GM18498 (cell line): ENCODE measurements around the gene FMNL3.
A peak's percentile ranks its signal among the peaks of the same experiment; 100 is the strongest.

Source experiments
- ATAC-seq: cut with Tn5 transposase; IDR thresholded peaks from one replicate; pipeline ENCODE4 v1.9.1; 2021; ENCODE audit warnings: mild to moderate bottlenecking, moderate library complexity; ENCODE audit not compliant: unreplicated experiment

FMNL3 gene

DNA sequence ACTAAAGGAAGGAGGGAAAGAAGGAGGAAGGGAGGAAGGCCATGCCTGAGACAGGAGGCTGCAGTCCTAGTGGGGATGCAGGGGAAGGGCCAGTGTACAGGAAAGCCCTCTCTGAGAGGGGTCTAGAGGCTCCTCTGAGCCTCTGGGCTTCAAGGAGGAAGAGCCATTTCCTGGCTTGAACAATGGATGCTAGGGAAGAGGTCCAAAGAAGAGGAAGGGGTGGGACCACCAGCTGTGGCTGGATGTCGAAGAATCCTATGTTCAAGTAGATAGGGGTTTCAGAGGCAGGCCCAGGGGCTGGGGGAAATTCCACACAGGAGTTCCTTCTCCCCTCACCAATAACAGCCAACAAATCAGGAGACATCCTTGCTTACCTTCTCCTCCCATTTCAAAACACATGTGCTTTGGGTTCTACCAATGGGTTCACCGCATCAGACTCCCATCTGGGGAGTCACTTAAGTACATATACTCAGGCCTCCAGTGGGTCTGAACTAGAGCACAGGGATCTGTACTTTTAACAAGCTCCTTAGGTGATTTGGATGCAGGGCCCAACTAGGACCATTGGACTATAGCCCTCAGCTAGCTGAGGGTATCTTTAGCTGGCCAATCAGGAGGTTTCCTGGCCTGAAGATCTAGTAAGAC, 51.5 kb downstream of the FMNL3 start:
- no peak for ATAC-seq

GRCh38 chr12:49654715-49655114, 52.5 kb downstream of the FMNL3 start:
- no peak for ATAC-seq

DNA sequence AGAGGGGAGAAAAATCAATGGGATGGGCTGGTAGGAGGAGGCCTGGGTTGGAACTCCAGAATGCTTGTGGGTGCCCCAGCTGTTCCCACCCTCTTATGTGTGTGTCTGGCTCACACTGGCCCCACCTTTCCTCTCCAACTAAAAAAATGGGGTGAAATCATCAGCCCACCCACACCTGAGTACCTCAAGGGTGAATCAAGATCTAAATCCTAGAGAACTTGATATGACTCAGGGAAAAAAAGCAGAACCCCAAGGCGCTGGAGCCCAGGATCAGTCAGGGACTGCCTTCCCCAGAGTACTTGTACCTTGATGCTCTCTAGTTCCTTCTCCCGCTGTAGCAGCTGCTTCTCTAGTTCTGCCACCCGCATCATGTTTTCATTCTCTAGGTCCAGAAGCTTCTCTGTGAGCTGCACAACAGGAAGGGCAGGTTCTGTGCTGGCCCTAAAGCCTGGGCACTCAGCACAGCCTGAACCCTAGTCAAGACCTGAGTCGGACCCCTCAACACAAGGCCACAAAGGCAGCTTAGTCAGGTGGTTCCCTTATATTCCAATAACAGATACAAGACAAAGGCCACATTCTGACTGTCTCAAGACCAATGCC, 54.2 kb downstream of the FMNL3 start:
- no peak for ATAC-seq

DNA sequence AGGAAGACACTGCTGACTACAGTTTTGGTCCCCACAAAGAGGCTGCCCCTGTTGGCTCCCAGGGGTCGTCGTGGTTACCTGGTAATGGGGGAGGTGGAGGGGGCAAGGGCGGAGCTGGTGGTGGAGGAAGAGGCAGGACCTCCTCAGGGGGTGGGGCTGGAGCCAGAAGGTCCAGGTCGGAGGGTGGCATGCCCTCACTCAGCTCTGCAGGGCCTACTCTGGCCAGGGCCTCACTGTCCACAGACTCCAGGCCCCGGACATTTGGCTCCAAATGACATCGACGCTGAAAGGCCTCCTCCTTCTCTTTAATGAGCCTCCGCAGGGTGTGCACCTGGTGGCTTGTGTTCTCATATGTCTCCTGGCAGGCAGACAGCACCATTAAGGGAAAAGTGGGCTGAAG, 55.4 kb downstream of the FMNL3 start:
- no peak for ATAC-seq

DNA sequence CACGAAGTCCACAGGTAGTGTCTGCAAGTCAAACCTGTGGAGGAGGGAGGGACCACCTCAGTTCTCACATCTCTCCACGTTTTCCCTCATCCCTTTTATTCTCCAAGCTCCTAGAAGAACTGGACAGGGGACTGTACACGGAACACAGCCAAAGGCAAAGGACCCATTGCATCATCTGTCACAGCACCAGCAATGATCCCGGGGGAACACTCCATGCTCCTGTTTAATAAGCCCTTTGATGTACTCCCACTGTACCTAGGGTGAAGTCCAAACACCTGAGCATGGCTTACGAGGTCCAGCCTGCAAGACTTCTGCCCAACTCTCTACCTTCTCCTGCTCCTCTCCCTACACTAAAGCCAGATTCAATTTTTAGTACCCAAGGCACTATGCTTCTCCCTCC, 57.3 kb downstream of the FMNL3 start:
- ATAC-seq = no peak

DNA sequence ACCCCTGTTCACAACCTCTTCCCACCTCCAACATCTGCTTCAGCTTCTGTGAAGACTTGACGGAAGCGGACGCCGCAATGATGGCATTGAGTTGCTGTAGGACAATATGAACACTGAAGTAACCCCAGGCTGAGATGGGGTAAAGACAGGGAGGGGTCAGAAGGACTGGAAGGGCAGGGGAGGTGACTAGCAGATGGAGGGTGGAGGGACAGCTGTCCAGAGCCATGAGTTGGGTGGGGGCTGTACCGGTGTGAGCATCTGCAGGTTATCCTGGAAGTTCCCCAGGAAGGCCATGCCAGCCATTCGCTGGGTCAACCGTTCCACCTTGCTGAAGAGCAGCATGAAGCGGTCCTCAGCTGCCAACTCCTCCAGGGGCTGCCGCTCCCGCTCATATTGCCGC, 57.8 kb downstream of the FMNL3 start:
- ATAC-seq = no peak

DNA sequence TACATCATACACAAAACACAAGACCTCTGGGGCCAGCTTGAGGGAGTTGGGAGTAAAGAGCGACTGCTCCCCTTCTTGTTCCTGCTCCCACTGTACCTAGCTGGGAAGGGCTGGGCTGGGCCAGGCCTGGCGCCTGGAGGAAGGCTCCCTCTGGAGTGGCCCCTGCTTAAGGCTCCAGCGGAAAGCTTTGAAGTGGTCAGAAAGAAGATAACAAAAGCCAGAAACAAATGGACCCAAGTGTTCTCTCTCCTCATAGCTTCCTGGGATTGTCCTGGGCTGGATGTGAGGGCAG, 58.5 kb downstream of the FMNL3 start:
- ATAC-seq = no peak

GRCh38 chr12:49647827-49648711, 59.1 kb downstream of the FMNL3 start:
- no peak for ATAC-seq

DNA sequence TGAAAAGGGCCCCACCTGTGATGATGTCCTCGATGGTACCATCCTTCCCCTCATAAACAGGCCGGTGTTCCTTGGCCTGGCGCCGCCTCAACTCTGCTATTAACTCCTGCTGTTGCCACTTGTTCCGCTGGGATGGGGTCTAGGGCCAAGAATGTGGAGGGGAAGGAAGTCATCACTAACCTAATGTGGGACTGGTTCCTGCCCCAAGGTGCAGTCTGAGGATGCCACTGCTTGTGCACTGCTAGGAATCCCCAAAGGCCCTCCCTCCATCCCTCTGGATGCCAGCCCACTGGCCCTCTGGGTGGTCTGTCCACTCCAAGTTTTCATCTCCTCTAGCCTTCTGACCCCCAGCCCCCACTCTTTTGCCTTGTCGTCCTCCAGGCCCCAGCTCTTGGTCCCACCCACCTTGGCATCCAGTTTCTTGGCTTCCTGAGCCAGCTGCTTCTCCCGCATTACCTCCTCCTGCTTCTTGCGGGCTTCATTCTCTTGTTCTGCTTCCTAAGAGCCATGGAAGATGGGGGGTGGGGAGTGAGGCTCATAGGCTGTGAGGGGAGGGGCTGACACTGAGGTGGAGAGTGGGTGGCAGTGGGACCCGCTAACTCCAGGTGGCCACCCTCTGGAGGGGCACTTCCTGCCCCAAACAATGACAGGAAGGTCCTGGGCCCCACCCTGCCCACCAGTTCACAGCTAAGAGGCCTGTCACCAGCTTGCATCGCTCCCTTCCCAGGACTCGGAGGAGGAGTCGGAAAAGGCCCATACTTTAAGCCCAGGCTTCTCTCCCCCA, 60.1 kb downstream of the FMNL3 start:
- ATAC-seq = no peak

DNA sequence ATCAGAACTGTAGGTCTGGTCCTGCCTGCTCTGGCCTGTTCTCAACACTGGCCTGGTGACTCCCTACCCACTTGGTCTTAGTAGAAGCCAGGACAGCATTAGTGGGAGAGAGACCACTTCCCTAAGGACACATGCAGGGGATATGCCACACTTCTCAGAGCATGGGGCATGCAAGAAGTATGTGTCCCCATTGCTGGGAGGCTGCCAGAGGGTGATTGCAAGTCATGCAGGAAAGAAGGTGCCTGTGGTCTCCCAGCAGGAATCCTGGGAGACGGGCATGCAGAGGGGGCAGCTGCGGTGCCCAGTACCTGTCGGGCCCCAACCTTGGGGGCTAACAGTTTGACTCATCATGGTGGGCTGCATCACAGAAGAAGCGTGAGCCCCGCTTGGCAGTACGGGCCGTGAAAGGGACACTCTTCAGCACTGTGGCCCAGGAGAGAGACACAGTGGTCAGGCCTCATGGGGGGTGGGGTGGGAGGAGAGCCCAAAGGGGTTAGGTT, 60.8 kb downstream of the FMNL3 start:
- ATAC-seq = no peak

DNA sequence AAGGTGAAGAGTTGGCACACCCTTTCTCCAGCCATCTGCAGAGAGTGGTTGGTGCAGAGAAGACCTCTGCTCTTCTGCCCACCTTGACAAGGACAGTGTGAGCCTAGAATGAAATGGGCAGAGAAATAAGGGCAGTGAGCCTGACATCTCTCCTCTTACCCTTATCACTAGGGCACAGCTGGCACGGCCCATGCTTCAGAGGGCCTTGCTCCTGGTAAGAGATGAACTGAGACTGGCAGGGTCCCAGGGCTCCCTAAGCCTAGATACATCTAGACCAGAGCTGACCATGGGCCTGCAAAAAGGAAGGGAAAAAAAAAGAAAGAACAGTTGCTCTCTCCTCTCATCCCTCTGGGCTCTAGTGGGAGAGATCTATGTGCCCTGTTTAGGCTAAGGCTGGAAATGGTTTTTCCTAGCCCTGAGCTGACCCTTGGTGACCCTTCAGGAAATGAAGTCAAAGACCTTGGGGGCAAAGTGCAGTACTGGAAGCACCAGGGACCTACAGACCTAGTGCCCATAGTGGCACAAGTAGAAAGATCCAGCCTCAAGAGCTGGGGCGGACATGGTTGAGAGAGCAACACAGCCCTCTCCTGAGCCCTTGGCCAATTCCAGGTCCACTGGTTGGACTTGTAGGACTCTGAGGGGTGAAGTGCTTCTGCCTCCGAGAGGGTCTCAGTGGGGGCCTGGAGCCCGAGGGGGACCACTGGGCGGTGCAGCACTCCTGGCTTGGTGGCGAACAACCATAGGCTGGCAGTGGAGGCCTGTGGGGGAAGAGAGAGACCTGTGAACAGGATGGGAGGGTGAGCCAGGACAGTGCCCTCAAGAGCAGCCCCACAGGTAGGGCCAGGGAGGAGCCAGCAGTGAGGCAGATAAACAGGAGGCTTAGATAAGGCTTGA, 61.8 kb downstream of the FMNL3 start:
- ATAC-seq = no peak

GRCh38 chr12:49644620-49644994, 62.6 kb downstream of the FMNL3 start:
- peak; percentile 50 for ATAC-seq

DNA sequence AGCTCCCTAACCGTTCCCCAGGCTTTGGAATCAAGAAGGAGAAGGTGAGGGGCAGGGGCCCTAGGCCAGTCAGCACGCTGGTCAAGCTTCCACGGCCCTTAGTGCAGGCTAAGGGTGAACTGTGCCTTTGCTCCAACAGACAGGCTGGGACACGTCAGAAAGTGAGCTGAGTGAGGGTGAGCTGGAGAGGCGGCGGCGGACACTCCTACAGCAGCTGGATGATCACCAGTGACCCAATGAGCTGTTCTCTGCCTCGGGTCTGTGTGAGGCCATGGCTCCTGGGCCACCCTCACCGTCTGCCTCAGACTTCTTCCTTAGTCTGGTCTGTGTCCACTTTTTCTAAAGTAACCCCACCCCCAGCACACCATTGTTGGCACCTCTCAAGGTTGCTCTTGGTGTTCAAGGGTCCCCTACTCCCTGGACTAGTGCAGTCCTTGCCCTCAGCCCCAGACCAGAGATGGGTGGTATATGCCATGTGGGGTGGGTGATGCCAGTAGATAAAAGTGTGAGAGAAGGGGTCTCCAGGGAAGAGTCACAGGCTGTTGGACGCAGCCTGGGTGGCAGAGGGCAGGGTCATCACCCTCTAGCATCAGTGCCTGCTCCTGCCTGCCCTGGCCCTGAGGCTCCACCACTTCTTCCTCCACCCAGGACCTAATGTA, 63.1 kb downstream of the FMNL3 start:
- no peak for ATAC-seq

GRCh38 chr12:49643135-49643534, 64.1 kb downstream of the FMNL3 start:
- no peak for ATAC-seq

DNA sequence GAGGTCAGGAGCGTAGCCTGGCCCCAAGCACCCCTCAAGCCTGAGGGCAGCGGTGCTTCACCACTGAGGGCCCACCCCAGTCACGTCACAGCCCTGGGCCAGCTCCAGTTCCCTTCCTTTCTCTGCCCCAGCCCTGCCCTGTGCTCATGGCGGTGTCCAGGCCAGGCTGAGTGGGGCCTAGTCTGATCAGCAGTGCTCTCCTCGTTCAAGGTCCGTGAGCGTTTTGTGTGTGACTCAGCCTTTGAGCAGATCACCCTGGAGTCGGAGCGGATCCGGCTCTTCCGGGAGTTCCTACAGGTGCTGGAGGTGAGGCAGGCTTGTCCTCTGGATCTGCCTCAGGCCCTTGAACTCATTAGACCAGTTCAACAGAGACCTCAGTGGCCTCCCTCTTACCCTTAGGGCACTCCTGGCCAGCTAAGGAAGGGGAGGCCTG, 64.8 kb downstream of the FMNL3 start:
- no peak for ATAC-seq

DNA sequence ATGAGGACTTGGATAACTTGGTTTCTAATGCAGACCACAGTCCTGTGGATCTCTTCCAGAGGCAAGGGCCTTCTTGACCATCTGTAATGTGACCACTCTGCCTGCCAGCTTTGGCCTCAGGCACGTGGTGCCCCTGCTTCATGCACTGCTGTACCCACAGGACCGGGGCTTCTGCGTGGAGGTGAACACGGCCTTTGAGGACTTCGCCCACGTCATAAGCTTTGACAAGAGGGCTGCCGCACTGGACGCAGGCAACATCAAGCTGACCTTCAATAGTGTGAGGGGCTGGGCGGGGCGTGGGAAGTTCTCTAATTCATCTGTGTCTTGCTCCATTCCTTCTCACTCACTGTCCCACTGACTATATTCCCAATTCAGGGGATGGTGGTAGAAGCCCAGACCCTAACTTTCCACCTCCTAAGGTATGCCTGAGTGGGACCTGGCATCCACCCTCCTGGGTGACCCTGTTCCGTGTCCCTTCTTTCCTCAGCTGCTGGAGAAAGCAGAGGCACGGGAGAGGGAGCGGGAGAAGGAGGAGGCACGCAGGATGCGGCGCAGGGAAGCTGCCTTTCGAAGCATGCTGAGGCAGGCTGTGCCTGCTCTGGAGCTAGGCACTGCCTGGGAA, 65.3 kb downstream of the FMNL3 start:
- ATAC-seq = no peak

DNA sequence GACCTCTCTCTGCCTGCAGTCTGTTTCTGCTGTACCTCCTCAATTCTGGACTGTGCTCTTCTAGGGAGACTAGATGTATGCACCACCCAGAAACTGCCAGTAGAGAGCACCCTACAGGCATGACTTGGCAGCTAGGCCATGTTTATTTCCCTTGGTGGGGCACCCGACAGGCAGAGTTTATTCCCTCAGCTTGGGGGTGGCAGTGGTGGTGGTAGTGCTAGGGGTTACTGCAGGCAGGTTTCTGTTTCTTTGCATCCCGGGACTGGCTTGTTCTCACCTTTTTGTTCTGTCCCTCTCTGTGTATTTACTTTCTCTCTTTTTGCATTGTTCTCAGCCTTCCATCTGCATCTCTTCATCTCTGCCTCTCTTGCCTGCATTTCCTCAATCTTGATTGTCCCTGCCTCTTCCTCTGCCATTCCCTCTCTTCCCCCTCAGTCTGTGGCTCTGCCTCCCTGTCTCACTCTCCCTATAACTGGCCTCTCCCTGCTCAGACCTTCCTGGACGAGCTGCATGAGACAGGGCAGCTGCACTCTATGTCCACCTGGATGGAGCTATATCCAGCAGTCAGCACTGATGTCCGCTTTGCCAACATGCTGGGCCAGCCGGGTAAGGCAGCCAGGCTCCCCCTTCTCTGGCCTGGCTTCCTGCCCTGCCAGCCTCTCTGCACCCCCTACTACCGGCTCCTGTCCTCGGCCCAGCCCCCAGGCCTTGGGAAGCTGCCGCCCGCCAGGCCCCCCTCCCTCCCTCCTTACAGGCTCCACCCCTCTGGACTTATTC, 70.0 kb downstream of the FMNL3 start:
- no peak for ATAC-seq

DNA sequence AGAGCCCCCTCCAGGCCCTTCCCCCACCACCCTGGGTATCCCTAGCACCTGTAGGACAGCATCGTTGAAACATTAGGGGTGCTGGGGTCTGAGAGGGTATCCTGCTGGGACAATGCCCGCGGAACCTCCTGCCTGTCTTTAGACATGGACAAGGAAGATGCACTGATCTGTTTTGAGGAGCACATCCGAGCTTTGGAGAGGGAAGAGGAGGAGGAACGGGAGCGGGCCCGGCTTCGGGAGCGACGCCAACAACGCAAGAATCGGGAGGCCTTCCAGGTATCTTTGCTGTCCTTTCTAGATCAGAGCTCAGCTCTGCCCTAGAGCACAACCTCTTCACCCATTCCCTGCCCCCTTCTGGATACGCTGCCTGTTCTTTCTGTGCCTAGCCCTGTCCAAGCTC, 70.6 kb downstream of the FMNL3 start:
- no peak for ATAC-seq

GRCh38 chr12:49635656-49636055, 71.5 kb downstream of the FMNL3 start:
- no peak for ATAC-seq
